ENCODE measurements around the gene DST. TPM values are rescaled to one million over a fixed set of nuclear protein-coding genes. Genes with fewer than 3 reads are reported as not detected.

The DST gene
- total and polyA plus RNA-seq, 2 donors = 56.2 to 311 TPM

- no peaks in the 10 kb centered on the region for H3K9me3 ChIP-seq (ENCODE audit: control insufficient read depth in 2 of 2, insufficient read depth in 1 of 2, low read length in 1 of 2)
- DNase-seq (ENCODE audit: low read depth in 6 of 9, low spot score in 9 of 9) = no peak
- H3K27ac ChIP-seq (ENCODE audit: low read depth in 1 of 2, low read length in 1 of 2) = no peak overlapping the region
- no peaks in the 10 kb centered on the region for H3K27me3 ChIP-seq (ENCODE audit: control insufficient read depth in 2 of 2, insufficient read depth in 1 of 2, low read length in 1 of 2)
- no peaks in the 10 kb centered on the region for H3K4me1 ChIP-seq (ENCODE audit: control insufficient read depth in 2 of 2, insufficient read depth in 2 of 2, low read length in 2 of 2)
- WGBS = 98% methylated on average over 5 of the region's 5 CpGs
- no peak overlapping the region for H3K4me3 ChIP-seq (ENCODE audit: low read length in 2 of 2)
- peaks cover 0 to 5% of the 10 kb centered on the region in 2 donors for H3K36me3 ChIP-seq (ENCODE audit: control insufficient read depth in 2 of 2, insufficient read depth in 2 of 2, low read length in 1 of 2)
Measured at GRCh38 chr6:56531839-56532595, 110.7 kb downstream of the DST start.

- DNase-seq (ENCODE audit: low read depth in 6 of 9, low spot score in 9 of 9) = no peak
- H3K36me3 ChIP-seq (ENCODE audit: control insufficient read depth in 2 of 2, insufficient read depth in 2 of 2, low read length in 1 of 2) = peaks cover 0 to 1% of the 10 kb centered on the region in 2 donors
- no peak overlapping the region for H3K27ac ChIP-seq (ENCODE audit: low read depth in 1 of 2, low read length in 1 of 2)
- no peaks in the 10 kb centered on the region for H3K4me1 ChIP-seq (ENCODE audit: control insufficient read depth in 2 of 2, insufficient read depth in 2 of 2, low read length in 2 of 2)
- no peak overlapping the region for H3K4me3 ChIP-seq (ENCODE audit: low read length in 2 of 2)
- WGBS = 96% methylated on average over 4 of the region's 4 CpGs
- no peaks in the 10 kb centered on the region for H3K27me3 ChIP-seq (ENCODE audit: control insufficient read depth in 2 of 2, insufficient read depth in 1 of 2, low read length in 1 of 2)
- no peaks in the 10 kb centered on the region for H3K9me3 ChIP-seq (ENCODE audit: control insufficient read depth in 2 of 2, insufficient read depth in 1 of 2, low read length in 1 of 2)
Measured at GRCh38 chr6:56529594-56530191, 113.0 kb downstream of the DST start.

GRCh38 chr6:56528412-56528841 is 114.3 kb downstream of the DST start:
- no peaks in the 10 kb centered on the region for H3K36me3 ChIP-seq (ENCODE audit: control insufficient read depth in 2 of 2, insufficient read depth in 2 of 2, low read length in 1 of 2)
- H3K4me1 ChIP-seq (ENCODE audit: control insufficient read depth in 2 of 2, insufficient read depth in 2 of 2, low read length in 2 of 2) = no peaks in the 10 kb centered on the region
- H3K9me3 ChIP-seq (ENCODE audit: control insufficient read depth in 2 of 2, insufficient read depth in 1 of 2, low read length in 1 of 2) = no peaks in the 10 kb centered on the region
- H3K27ac ChIP-seq (ENCODE audit: low read depth in 1 of 2, low read length in 1 of 2) = no peak overlapping the region
- no peak for DNase-seq (ENCODE audit: low read depth in 6 of 9, low spot score in 9 of 9)
- 95% methylated on average over 3 of the region's 3 CpGs for WGBS
- H3K4me3 ChIP-seq (ENCODE audit: low read length in 2 of 2) = no peak overlapping the region
- H3K27me3 ChIP-seq (ENCODE audit: control insufficient read depth in 2 of 2, insufficient read depth in 1 of 2, low read length in 1 of 2) = no peaks in the 10 kb centered on the region

- no peaks in the 10 kb centered on the region for H3K4me1 ChIP-seq (ENCODE audit: control insufficient read depth in 2 of 2, insufficient read depth in 2 of 2, low read length in 2 of 2)
- DNase-seq (ENCODE audit: low read depth in 6 of 9, low spot score in 9 of 9) = no peak
- no peak overlapping the region for H3K4me3 ChIP-seq (ENCODE audit: low read length in 2 of 2)
- no peaks in the 10 kb centered on the region for H3K9me3 ChIP-seq (ENCODE audit: control insufficient read depth in 2 of 2, insufficient read depth in 1 of 2, low read length in 1 of 2)
- no peaks in the 10 kb centered on the region for H3K27me3 ChIP-seq (ENCODE audit: control insufficient read depth in 2 of 2, insufficient read depth in 1 of 2, low read length in 1 of 2)
- H3K36me3 ChIP-seq (ENCODE audit: control insufficient read depth in 2 of 2, insufficient read depth in 2 of 2, low read length in 1 of 2) = no peaks in the 10 kb centered on the region
- H3K27ac ChIP-seq (ENCODE audit: low read depth in 1 of 2, low read length in 1 of 2) = no peak overlapping the region
Measured at GRCh38 chr6:56527934-56528333, 114.8 kb downstream of the DST start.

DNA sequence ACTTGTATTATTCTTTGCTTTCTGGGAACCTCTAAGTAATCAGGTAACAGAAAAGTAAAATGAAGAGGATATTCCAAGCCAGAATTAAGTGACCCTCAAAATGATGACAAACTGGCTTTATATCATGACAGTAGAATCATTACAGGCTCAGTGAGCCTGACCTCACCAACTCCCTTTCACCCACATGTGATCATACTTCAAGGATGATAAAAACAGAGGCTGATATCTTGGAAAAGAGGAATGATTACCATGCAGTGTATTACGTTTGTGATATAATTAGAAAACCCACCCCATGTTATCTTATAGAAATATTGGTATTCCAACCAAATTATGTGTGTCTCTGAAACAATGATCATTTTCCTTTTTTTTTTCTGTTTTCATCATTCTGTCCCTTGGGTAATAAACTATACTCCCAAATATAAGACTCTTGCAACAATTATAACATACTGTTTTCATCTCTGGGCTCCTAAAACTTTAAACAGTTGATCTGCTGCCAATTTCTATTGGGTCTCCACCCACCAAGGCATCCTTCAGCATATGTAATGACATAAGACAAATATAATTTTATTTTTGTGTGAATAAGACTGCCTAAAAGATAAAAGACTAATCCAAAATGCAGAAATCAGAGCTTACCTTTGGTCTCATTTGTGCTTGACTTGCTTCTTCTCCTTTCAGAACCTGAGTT is 115.7 kb downstream of the DST start:
- Histone ChIP-seq H3K36me3 (ENCODE audit: control insufficient read depth in 2 of 2, insufficient read depth in 2 of 2, low read length in 1 of 2) (no peaks in the 10 kb centered on the region), H3K4me3 (ENCODE audit: low read length in 2 of 2) (no peak overlapping the region), H3K27ac (ENCODE audit: low read depth in 1 of 2, low read length in 1 of 2) (no peak overlapping the region), H3K27me3 (ENCODE audit: control insufficient read depth in 2 of 2, insufficient read depth in 1 of 2, low read length in 1 of 2) (no peaks in the 10 kb centered on the region), H3K4me1 (ENCODE audit: control insufficient read depth in 2 of 2, insufficient read depth in 2 of 2, low read length in 2 of 2) (no peaks in the 10 kb centered on the region), H3K9me3 (ENCODE audit: control insufficient read depth in 2 of 2, insufficient read depth in 1 of 2, low read length in 1 of 2) (no peaks in the 10 kb centered on the region)
- WGBS = 94% methylated on average over 1 of the region's 1 CpG
- no peak for DNase-seq (ENCODE audit: low read depth in 6 of 9, low spot score in 9 of 9)

DNA sequence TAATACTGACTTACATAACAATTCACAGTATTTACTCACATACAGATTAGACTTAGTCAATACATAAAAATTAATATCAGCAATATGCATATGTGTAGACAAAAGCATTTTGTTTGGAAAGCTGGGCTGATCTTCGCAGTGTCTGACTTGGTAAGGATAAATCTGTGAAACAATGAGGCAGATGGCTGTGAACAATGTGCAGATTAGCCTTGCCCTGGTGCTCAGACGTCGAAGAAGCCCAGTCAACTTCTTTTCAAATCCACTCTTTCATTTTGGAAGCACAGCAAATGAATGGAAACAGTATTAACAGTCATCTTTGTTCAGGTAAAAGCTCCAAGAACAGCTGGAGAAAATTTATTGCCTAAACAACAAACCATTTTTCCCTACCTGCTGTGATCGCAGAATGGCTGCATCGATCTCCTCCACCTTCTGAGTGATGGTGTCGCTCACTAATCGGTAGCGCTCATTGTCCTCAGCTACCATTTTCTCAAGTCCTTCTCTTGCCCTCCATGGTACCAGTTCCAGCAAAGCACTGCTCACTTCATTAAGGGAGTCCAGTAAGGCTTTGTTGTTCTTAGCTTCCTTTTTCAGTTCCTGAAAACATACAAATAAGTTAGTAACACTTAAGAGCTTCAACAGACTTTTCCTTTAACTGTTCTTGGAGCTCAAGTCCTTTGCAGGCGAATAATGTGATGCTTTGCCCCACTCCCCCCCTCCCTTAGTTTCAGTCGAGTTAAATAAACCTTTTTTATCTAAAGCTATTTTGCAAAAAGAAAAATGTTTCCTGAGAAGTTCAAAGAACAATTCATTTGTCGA is 116.5 kb downstream of the DST start:
- Histone ChIP-seq H3K27me3 (ENCODE audit: control insufficient read depth in 2 of 2, insufficient read depth in 1 of 2, low read length in 1 of 2) (no peaks in the 10 kb centered on the region), H3K4me1 (ENCODE audit: control insufficient read depth in 2 of 2, insufficient read depth in 2 of 2, low read length in 2 of 2) (no peaks in the 10 kb centered on the region), H3K36me3 (ENCODE audit: control insufficient read depth in 2 of 2, insufficient read depth in 2 of 2, low read length in 1 of 2) (no peaks in the 10 kb centered on the region), H3K4me3 (ENCODE audit: low read length in 2 of 2) (no peak overlapping the region), H3K9me3 (ENCODE audit: control insufficient read depth in 2 of 2, insufficient read depth in 1 of 2, low read length in 1 of 2) (no peaks in the 10 kb centered on the region), H3K27ac (ENCODE audit: low read depth in 1 of 2, low read length in 1 of 2) (no peak overlapping the region)
- WGBS = 93% methylated on average over 11 of the region's 11 CpGs
- DNase-seq (ENCODE audit: low read depth in 6 of 9, low spot score in 9 of 9) = no peak

DNA sequence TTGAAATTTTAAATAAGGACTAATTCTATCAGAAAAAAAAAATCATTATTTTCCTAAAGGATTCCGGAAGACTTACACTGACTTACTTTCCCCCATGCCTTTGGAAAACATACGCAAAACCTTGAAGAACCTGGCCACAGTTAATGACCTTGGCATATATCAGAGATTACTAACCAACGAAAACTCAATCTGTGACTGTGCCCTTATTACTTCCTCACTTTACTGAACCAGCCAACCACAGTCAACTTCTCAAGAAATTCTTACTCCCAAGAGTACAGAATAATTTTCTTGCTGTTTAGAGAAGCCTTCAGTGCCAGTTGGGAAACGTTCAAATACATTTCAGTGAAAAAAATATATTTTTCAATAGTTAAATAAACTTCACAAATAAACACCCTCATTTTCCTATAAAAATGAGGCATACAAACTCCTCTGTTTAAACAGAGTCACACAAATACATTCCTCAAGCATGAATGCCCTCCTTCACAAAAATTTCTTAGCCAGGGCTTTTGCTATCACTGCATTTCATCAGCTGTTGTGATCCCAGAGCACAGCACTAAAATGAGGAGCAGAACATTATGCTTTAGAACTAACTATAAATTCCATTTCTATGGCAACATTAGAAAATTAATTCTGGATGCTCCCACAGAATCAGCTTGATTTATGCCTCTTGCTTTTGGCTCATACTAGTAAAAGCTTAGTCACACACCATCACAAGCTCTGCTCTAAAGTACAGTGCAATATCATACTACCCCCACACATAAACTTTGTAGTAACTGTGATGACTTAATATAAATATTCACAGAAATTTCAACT is 117.6 kb downstream of the DST start:
- no peaks in the 10 kb centered on the region for H3K27me3 ChIP-seq (ENCODE audit: control insufficient read depth in 2 of 2, insufficient read depth in 1 of 2, low read length in 1 of 2)
- no peak overlapping the region for H3K27ac ChIP-seq (ENCODE audit: low read depth in 1 of 2, low read length in 1 of 2)
- no peaks in the 10 kb centered on the region for H3K9me3 ChIP-seq (ENCODE audit: control insufficient read depth in 2 of 2, insufficient read depth in 1 of 2, low read length in 1 of 2)
- no peaks in the 10 kb centered on the region for H3K4me1 ChIP-seq (ENCODE audit: control insufficient read depth in 2 of 2, insufficient read depth in 2 of 2, low read length in 2 of 2)
- H3K4me3 ChIP-seq (ENCODE audit: low read length in 2 of 2) = no peak overlapping the region
- DNase-seq (ENCODE audit: low read depth in 6 of 9, low spot score in 9 of 9) = no peak
- H3K36me3 ChIP-seq (ENCODE audit: control insufficient read depth in 2 of 2, insufficient read depth in 2 of 2, low read length in 1 of 2) = no peaks in the 10 kb centered on the region
- WGBS = 94% methylated on average over 4 of the region's 4 CpGs

- Histone ChIP-seq H3K4me3 (ENCODE audit: low read length in 2 of 2) (no peak overlapping the region), H3K27ac (ENCODE audit: low read depth in 1 of 2, low read length in 1 of 2) (no peak overlapping the region), H3K9me3 (ENCODE audit: control insufficient read depth in 2 of 2, insufficient read depth in 1 of 2, low read length in 1 of 2) (no peaks in the 10 kb centered on the region), H3K36me3 (ENCODE audit: control insufficient read depth in 2 of 2, insufficient read depth in 2 of 2, low read length in 1 of 2) (peaks cover 0 to 3% of the 10 kb centered on the region in 2 donors), H3K27me3 (ENCODE audit: control insufficient read depth in 2 of 2, insufficient read depth in 1 of 2, low read length in 1 of 2) (no peaks in the 10 kb centered on the region), H3K4me1 (ENCODE audit: control insufficient read depth in 2 of 2, insufficient read depth in 2 of 2, low read length in 2 of 2) (no peaks in the 10 kb centered on the region)
- 98% methylated on average over 3 of the region's 3 CpGs for WGBS
- DNase-seq (ENCODE audit: low read depth in 6 of 9, low spot score in 9 of 9) = no peak
Measured at GRCh38 chr6:56522495-56523270, 120.0 kb downstream of the DST start.
